ENCODE measurements around the gene GAMT.

GRCh38 chr19:1377176-1377964 lies 24.0 kb downstream of the GAMT start:
- TF ChIP-seq CTCF (conservative IDR thresholded peaks at IDR 0.05) (no peak), EZH2 (IDR thresholded peaks at IDR 0.05; ENCODE audit: low read depth) (no peak)

Data from PC-9 (cell line).